B cell (primary cell): ENCODE results near the gene LHPP. TPM values are rescaled to one million over a fixed set of nuclear protein-coding genes. Genes with fewer than 3 reads are reported as not detected.

Experiments
- ATAC-seq: fragments of 200-7000 bp; cut with Tn5 transposase; one replicate; pipeline ENCODE4 v1.10.0; 2021; ENCODE audit warnings: low read depth, mild to moderate bottlenecking, moderate number of reproducible peaks, moderate library complexity
- CTCF ChIA-PET: fragments of 350-600 bp; sonication (Branson Sonifier 250); formaldehyde crosslinking; loops from one replicate; lab custom pipeline; 2021; ENCODE audit warnings: antibody characterized with exemption, inconsistent platforms; lab: Charles Lee
- POLR2A ChIA-PET: fragments of 350-600 bp; sonication (Branson Sonifier 250); formaldehyde crosslinking; loops from one replicate; lab custom pipeline; 2021; ENCODE audit warnings: antibody characterized with exemption; lab: Charles Lee
- DNase-seq: peaks from one replicate; pipeline ENCODE4 v3.0.0; 2013
- H2AFZ ChIP-seq: 2 replicates; pipeline ENCODE4 v1.6.1; 2012; ENCODE audit warnings: mild to moderate bottlenecking, low read depth, low read length; ENCODE audit not compliant: insufficient read depth, poor library complexity, severe bottlenecking
- H3K27ac ChIP-seq, 2 donors: 1 replicate in 1 of 2; 2 replicates in 1 of 2; pipeline ENCODE4 v1.5.1; 2012 to 2013; ENCODE audit warnings: low read length in 2 of 2, mild to moderate bottlenecking in 2 of 2, moderate library complexity in 1 of 2
- H3K27me3 ChIP-seq, 4 experiments: fragments of 200-600 bp in 1 of 4; sonication (generic) in 1 of 4; replicated peaks in 1 of 4; 1 replicate in 2 of 4; 2 replicates in 2 of 4; pipeline versions ENCODE4 v1.6.1 to v1.7.0; 2013 to 2016; ENCODE audit warnings: low read length in 3 of 4, mild to moderate bottlenecking in 2 of 4, mixed read lengths in 1 of 4, moderate library complexity in 1 of 4; ENCODE audit not compliant: insufficient read depth in 4 of 4, control insufficient read depth in 3 of 4; ENCODE audit errors: control extremely low read depth in 1 of 4
- H3K36me3 ChIP-seq, 2 experiments: replicated peaks in 1 of 2; 1 replicate in 1 of 2; 2 replicates in 1 of 2; pipeline versions ENCODE4 v1.6.1 to v1.7.1; 2013; ENCODE audit warnings: low read length in 1 of 2; ENCODE audit not compliant: insufficient read depth in 2 of 2, control insufficient read depth in 1 of 2; ENCODE audit errors: control extremely low read depth in 1 of 2, extremely low read depth in 1 of 2
- H3K4me1 ChIP-seq, 2 donors: fragments of 200-600 bp in 1 of 2; sonication (generic) in 1 of 2; 1 replicate in 1 of 2; 2 replicates in 1 of 2; pipeline versions ENCODE4 v1.5.1 to v1.6.1; 2013 to 2017; ENCODE audit warnings: low read length in 2 of 2; ENCODE audit not compliant: control insufficient read depth in 2 of 2, insufficient read depth in 2 of 2
- H3K4me2 ChIP-seq: replicated peaks from 2 replicates; pipeline ENCODE3; 2012; ENCODE audit warnings: mild to moderate bottlenecking, low read depth, low read length; ENCODE audit not compliant: poor library complexity, severe bottlenecking
- H3K4me3 ChIP-seq, 5 experiments: fragments of 200-600 bp in 1 of 5; sonication (generic) in 1 of 5; 1 replicate in 3 of 5; 2 replicates in 2 of 5; pipeline versions ENCODE4 v1.5.1 to v1.7.0; 2011 to 2016; ENCODE audit warnings: low read length in 4 of 5, mild to moderate bottlenecking in 4 of 5, low read depth in 2 of 5, control low read depth in 1 of 5, moderate library complexity in 1 of 5; ENCODE audit not compliant: insufficient read depth in 1 of 5; ENCODE audit errors: control extremely low read depth in 1 of 5, extremely low read depth in 1 of 5
- H3K79me2 ChIP-seq: fragments of 200-600 bp; sonication (generic); one replicate; pipeline ENCODE4 v1.6.0; 2016; ENCODE audit warnings: low read length; ENCODE audit not compliant: control insufficient read depth, insufficient read depth
- H3K9ac ChIP-seq: fragments of 200-600 bp; sonication (generic); 2 replicates; pipeline ENCODE4 v1.6.1; 2017; ENCODE audit warnings: mild to moderate bottlenecking, low read length, moderate library complexity
- H3K9me3 ChIP-seq, 3 donors: one replicate each; pipeline versions ENCODE4 v1.6.1 to v1.7.1; 2013; ENCODE audit warnings: low read length in 2 of 3; ENCODE audit not compliant: control insufficient read depth in 2 of 3, insufficient read depth in 1 of 3; ENCODE audit errors: control extremely low read depth in 1 of 3
- H4K20me1 ChIP-seq: 2 replicates; pipeline ENCODE4 v1.6.0; 2012; ENCODE audit warnings: mild to moderate bottlenecking, low read length; ENCODE audit not compliant: insufficient read depth, control insufficient read depth, poor library complexity, severe bottlenecking
- H3K27ac Mint-ChIP-seq: one replicate; pipeline ENCODE4 v1.8.0; 2021; ENCODE audit warnings: mixed read lengths
- H3K27me3 Mint-ChIP-seq: one replicate; pipeline ENCODE4 v1.8.0; 2021; ENCODE audit warnings: mixed read lengths
- H3K4me1 Mint-ChIP-seq: one replicate; pipeline ENCODE4 v1.8.0; 2021; ENCODE audit warnings: mixed read lengths
- H3K4me3 Mint-ChIP-seq: one replicate; pipeline ENCODE4 v1.8.0; 2021; ENCODE audit warnings: mixed read lengths
- H3K9me3 Mint-ChIP-seq: one replicate; pipeline ENCODE4 v1.8.0; 2022; ENCODE audit warnings: mixed read lengths; ENCODE audit not compliant: insufficient read depth
- EZH2 ChIP-seq: IDR thresholded peaks from 2 replicates; pipeline ENCODE4 v1.6.1; 2012; ENCODE audit warnings: borderline replicate concordance, low read depth, mild to moderate bottlenecking, moderate library complexity, low read length; ENCODE audit not compliant: insufficient read depth, poor library complexity, severe bottlenecking
- WGBS: methylation state at CpG from one replicate; pipeline ENCODE4 v1.1.5; 2013; ENCODE audit warnings: missing lambda C conversion rate; ENCODE audit not compliant: insufficient coverage; 5-methylcytosine and 5-hydroxymethylcytosine counted together
- intact Hi-C: fragments of 100-400 bp; cut with micrococcal nuclease; formaldehyde crosslinking; loops from one replicate; pipeline ENCODE4 v1.10.0; 2022
- polyA plus RNA-seq: library from polyadenylated mRNA; depleted of rRNA; stranded (reverse); fragments of >200 nt; gene quantifications from 2 replicates; pipeline ENCODE4 v1.2.3, GENCODE V29; 2012
- total RNA-seq, 2 donors: library from RNA; stranded (reverse); fragments of 120-200 nt in 1 of 2; gene quantifications; 1 replicate in 1 of 2; 2 replicates in 1 of 2; pipeline versions ENCODE4 v1.2.3 to v1.2.4, GENCODE V29; 2013 to 2022
- TF ChIP-seq, protein P1 (sequence below): fragments of 200-600 bp; IDR thresholded peaks from one replicate; pipeline ENCODE4 v1.8.0; 2022; ENCODE audit warnings: antibody characterized with exemption, mild to moderate bottlenecking

LHPP gene
- total and polyA plus RNA-seq, 2 donors (not counting 1 experiment from before 2014, with no cell fraction given), result 60.2 to 83.5 TPM

DNA sequence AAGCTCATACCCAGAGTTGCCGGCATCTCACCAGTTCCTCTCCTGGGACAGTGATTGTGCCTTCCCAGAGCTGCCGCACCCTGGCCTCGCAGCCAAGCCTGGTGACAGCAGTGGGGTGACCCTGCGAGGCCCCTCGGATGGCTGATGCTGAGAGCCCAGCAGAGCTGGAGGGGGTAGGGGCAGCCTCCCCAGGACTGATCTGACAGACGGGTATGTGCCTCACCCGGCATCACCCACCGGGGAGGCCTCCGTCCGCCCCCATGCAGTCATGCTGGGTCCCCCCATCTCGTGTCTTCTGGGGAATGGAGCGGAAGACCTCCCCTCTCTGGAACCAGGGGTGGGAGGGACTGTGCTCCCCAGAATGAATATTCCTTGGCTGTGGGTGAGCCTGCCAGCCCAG, 82.3 kb downstream of the LHPP start:
- H3K9me3 Mint-ChIP-seq, result no peaks in the 10 kb centered on the region
- Histone ChIP-seq H3K27me3 (no peaks in the 10 kb centered on the region), H3K79me2 (peaks cover 59% of the 10 kb centered on the region), H3K9me3 (peaks cover 0 to 5% (median 0%) of the 10 kb centered on the region in 3 donors), H3K4me1 (peaks cover 94 to 100% of the 10 kb centered on the region in 2 donors), H3K27ac (peak overlapping the region; percentile 64 to 70), H3K4me2 (peak overlapping the region; percentile 76), H3K9ac (no peak overlapping the region), H4K20me1 (no peaks in the 10 kb centered on the region), H3K36me3 (no peaks in the 10 kb centered on the region), H2AFZ (no peak overlapping the region), H3K4me3 (no peak overlapping the region)
- no peak for TF ChIP-seq EZH2
- TF ChIP-seq, protein P1, sequence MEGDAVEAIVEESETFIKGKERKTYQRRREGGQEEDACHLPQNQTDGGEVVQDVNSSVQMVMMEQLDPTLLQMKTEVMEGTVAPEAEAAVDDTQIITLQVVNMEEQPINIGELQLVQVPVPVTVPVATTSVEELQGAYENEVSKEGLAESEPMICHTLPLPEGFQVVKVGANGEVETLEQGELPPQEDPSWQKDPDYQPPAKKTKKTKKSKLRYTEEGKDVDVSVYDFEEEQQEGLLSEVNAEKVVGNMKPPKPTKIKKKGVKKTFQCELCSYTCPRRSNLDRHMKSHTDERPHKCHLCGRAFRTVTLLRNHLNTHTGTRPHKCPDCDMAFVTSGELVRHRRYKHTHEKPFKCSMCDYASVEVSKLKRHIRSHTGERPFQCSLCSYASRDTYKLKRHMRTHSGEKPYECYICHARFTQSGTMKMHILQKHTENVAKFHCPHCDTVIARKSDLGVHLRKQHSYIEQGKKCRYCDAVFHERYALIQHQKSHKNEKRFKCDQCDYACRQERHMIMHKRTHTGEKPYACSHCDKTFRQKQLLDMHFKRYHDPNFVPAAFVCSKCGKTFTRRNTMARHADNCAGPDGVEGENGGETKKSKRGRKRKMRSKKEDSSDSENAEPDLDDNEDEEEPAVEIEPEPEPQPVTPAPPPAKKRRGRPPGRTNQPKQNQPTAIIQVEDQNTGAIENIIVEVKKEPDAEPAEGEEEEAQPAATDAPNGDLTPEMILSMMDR, result no peak
- no peaks in the 10 kb centered on the region for H3K27me3 Mint-ChIP-seq
- 71% methylated on average over 9 of the region's 12 CpGs for WGBS
- ATAC-seq, result no peak
- DNase-seq, result no peak
- peak overlapping the region; percentile 78 for H3K4me3 Mint-ChIP-seq
- ChIA-PET POLR2A (interaction anchor here (0.8 to 3.5 kb wide), 3 partner anchors 9 to 57 kb away, joined by 4 to 21 read pairs (median 7); no protein-coding TSS in a partner anchor), CTCF (interaction anchor here (0.7 to 10.2 kb wide), 11 partner anchors 10 to 201 kb away, joined by 3 to 74 read pairs (median 5); no protein-coding TSS in a partner anchor)
- H3K4me1 Mint-ChIP-seq, result peaks cover 91% of the 10 kb centered on the region
- peak overlapping the region; percentile 91 for H3K27ac Mint-ChIP-seq
- intact Hi-C loops, result no loop called here

DNA sequence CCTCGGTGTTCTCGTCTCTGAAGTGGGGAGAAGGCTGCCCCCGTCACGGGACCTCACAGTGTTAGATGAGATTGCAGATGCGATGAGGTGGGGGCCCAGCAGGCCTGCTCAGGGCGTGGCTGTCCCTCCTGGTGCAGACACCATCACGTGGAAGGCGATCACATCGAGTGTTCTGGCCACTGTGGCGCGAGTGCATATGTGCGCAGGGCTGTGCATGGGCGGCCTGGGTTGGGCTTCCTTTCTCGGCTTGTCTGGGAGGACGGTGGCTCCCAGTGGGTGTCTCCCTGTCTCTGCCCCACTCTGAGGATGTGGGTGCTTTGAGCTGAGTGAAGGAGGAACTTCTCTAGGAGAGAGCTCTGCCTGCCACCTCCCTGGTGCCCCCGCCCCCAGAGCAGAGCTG, 83.1 kb downstream of the LHPP start:
- peak overlapping the region; percentile 11 for H3K9ac ChIP-seq
- H3K4me2 ChIP-seq, result peak overlapping the region; percentile 76
- H3K27ac Mint-ChIP-seq, result peak overlapping the region; percentile 91

More for the DNA sequence above, 83.1 kb downstream of the LHPP start:
- peaks cover 0 to 4% (median 0%) of the 10 kb centered on the region in 3 donors for H3K9me3 ChIP-seq
- H3K27ac ChIP-seq, result peak overlapping the region; percentile 64 to 70
- intact Hi-C loops, result no loop called here
- H3K27me3 ChIP-seq, result no peaks in the 10 kb centered on the region
- Mint-ChIP-seq H3K4me1 (peaks cover 91% of the 10 kb centered on the region), H3K9me3 (no peaks in the 10 kb centered on the region), H3K27me3 (no peaks in the 10 kb centered on the region), H3K4me3 (peak overlapping the region; percentile 78)
- no peak for TF ChIP-seq EZH2
- TF ChIP-seq, protein P1, result no peak
- H3K4me3 ChIP-seq, result peak overlapping the region in 1 of 5 experiments; percentile 34
- peaks cover 97 to 100% of the 10 kb centered on the region in 2 donors for H3K4me1 ChIP-seq
- H4K20me1 ChIP-seq, result no peaks in the 10 kb centered on the region
- 32% methylated on average over 14 of the region's 16 CpGs for WGBS
- H3K79me2 ChIP-seq, result peaks cover 63% of the 10 kb centered on the region
- peak overlapping the region; percentile 48 for H2AFZ ChIP-seq
- DNase-seq (peak; percentile 44), ATAC-seq (peak; percentile 10)
- POLR2A ChIA-PET, result interaction anchor here (0.7 to 3.5 kb wide), 10 partner anchors 9 to 196 kb away, joined by 3 to 21 read pairs (median 4); no protein-coding TSS in a partner anchor
- H3K36me3 ChIP-seq, result no peaks in the 10 kb centered on the region
- CTCF ChIA-PET, result interaction anchor here (0.9 to 10.2 kb wide), 19 partner anchors 10 to 281 kb away, joined by 3 to 74 read pairs (median 5); no protein-coding TSS in a partner anchor
